Neural cell (in vitro differentiated cells): Measurements from ENCODE around the gene SLCO1B3. TPM values are rescaled to one million over a fixed set of nuclear protein-coding genes. Genes with fewer than 3 reads are reported as not detected.

Experiments
- H2AFZ ChIP-seq: fragments of 200-600, 300-800 bp; sonication (generic), shearing (Covaris generic); 2 replicates; pipeline ENCODE4 v1.6.0; 2014; ENCODE audit warnings: low read depth, mild to moderate bottlenecking, antibody characterized with exemption, low read length, moderate library complexity
- H3F3A ChIP-seq: fragments of 200-600 bp; shearing (Covaris generic); 2 replicates; pipeline ENCODE4 v1.6.1; 2016; ENCODE audit warnings: mild to moderate bottlenecking, moderate library complexity, mixed read lengths, antibody characterized with exemption, low read length; ENCODE audit not compliant: insufficient read depth, poor library complexity, severe bottlenecking
- H3K27ac ChIP-seq: fragments of 200-600, 300-800 bp; sonication (generic), shearing (Covaris generic); 2 replicates; pipeline ENCODE4 v1.5.1; 2014; ENCODE audit warnings: mild to moderate bottlenecking, low read length, moderate library complexity
- H3K27me3 ChIP-seq: fragments of 300-800, 200-600 bp; sonication (generic), shearing (Covaris generic); 2 replicates; pipeline ENCODE4 v1.6.0; 2014; ENCODE audit warnings: mild to moderate bottlenecking, low read depth, low read length, moderate library complexity; ENCODE audit not compliant: insufficient read depth
- H3K36me3 ChIP-seq: fragments of 300-800, 200-600 bp; sonication (generic), shearing (Covaris generic); 2 replicates; pipeline ENCODE4 v1.5.1; 2014; ENCODE audit warnings: mild to moderate bottlenecking, antibody characterized with exemption, low read length, moderate library complexity; ENCODE audit not compliant: insufficient read depth
- H3K4me2 ChIP-seq: fragments of 300-800, 200-600 bp; sonication (generic), shearing (Covaris generic); 2 replicates; pipeline ENCODE4 v1.6.0; 2014; ENCODE audit warnings: mild to moderate bottlenecking, low read length
- H3K4me3 ChIP-seq: fragments of 300-800, 200-600 bp; sonication (generic), shearing (Covaris generic); 2 replicates; pipeline ENCODE4 v1.5.1; 2014; ENCODE audit warnings: mild to moderate bottlenecking, low read length, moderate library complexity
- H3K79me2 ChIP-seq: fragments of 200-600 bp; shearing (Covaris generic); replicated peaks from 2 replicates; pipeline ENCODE4 v1.6.0; 2014; ENCODE audit warnings: mild to moderate bottlenecking, low read length, moderate library complexity; ENCODE audit not compliant: insufficient read depth
- H3K9ac ChIP-seq: fragments of 300-800, 200-600 bp; sonication (generic), shearing (Covaris generic); 2 replicates; pipeline ENCODE4 v1.6.1; 2016; ENCODE audit warnings: mild to moderate bottlenecking, low read length, mixed read lengths
- H3K9me2 ChIP-seq: fragments of 200-600 bp; shearing (Covaris generic); 2 replicates; pipeline ENCODE4 v1.6.1; 2016; ENCODE audit warnings: mild to moderate bottlenecking, low read length, mixed read lengths; ENCODE audit not compliant: insufficient read depth
- H3K9me3 ChIP-seq: fragments of 200-600, 300-800 bp; sonication (generic), shearing (Covaris generic); 2 replicates; pipeline ENCODE4 v1.6.1; 2016; ENCODE audit warnings: mild to moderate bottlenecking, mixed run types, low read length, moderate library complexity, mixed read lengths
- H4K20me1 ChIP-seq: fragments of 200-600 bp; shearing (Covaris generic); 2 replicates; pipeline ENCODE4 v1.6.1; 2016; ENCODE audit warnings: mild to moderate bottlenecking, mixed run types; ENCODE audit not compliant: insufficient read depth
- EP300 ChIP-seq: fragments of 450-650 bp; conservative IDR thresholded peaks from 2 replicates; pipeline ENCODE4 v1.6.1; 2014; ENCODE audit warnings: antibody characterized with exemption, mild to moderate bottlenecking, moderate library complexity; ENCODE audit not compliant: poor library complexity, severe bottlenecking
- EZH2 ChIP-seq: fragments of 200-600, 300-800 bp; shearing (Covaris generic), sonication (generic); IDR thresholded peaks from 2 replicates; pipeline ENCODE4 v1.6.1; 2014; ENCODE audit warnings: antibody characterized with exemption, low read length, borderline replicate concordance, mild to moderate bottlenecking; ENCODE audit not compliant: insufficient read depth, poor library complexity, severe bottlenecking
- MXI1 ChIP-seq: fragments of 450-650 bp; conservative IDR thresholded peaks from 2 replicates; pipeline ENCODE4 v1.6.1; 2014; ENCODE audit warnings: antibody characterized with exemption, mild to moderate bottlenecking; ENCODE audit not compliant: poor library complexity, severe bottlenecking
- POLR2AphosphoS5 ChIP-seq: IDR thresholded peaks from 2 replicates; pipeline ENCODE4 v1.6.1; 2012
- RAD21 ChIP-seq: fragments of 450-650 bp; conservative IDR thresholded peaks from 2 replicates; pipeline ENCODE4 v1.6.1; 2014; ENCODE audit warnings: antibody characterized with exemption, mild to moderate bottlenecking, moderate library complexity
- SMC3 ChIP-seq: fragments of 450-650 bp; conservative IDR thresholded peaks from 2 replicates; pipeline ENCODE4 v1.6.1; 2014; ENCODE audit warnings: antibody characterized with exemption, mild to moderate bottlenecking, moderate library complexity; ENCODE audit not compliant: poor library complexity
- TAF1 ChIP-seq: IDR thresholded peaks from 2 replicates; pipeline ENCODE4 v1.6.1; 2012; ENCODE audit warnings: low read depth
- polyA plus RNA-seq: library from polyadenylated mRNA; depleted of rRNA; stranded (reverse); fragments of >200 nt; gene quantifications from 2 replicates; pipeline ENCODE4 v1.2.3, GENCODE V29; 2014
- TF ChIP-seq, protein P1 (sequence below): IDR thresholded peaks from 2 replicates; pipeline ENCODE4 v1.6.1; 2012; ENCODE audit warnings: borderline replicate concordance
- TF ChIP-seq, protein P2 (sequence below): fragments of 450-650 bp; IDR thresholded peaks from 2 replicates; pipeline ENCODE4 v1.5.1; 2014; ENCODE audit warnings: antibody characterized with exemption, mild to moderate bottlenecking, moderate library complexity; ENCODE audit not compliant: poor library complexity, severe bottlenecking

SLCO1B3 gene
- polyA plus RNA-seq, 1 donor from 2014 or later = not detected

DNA sequence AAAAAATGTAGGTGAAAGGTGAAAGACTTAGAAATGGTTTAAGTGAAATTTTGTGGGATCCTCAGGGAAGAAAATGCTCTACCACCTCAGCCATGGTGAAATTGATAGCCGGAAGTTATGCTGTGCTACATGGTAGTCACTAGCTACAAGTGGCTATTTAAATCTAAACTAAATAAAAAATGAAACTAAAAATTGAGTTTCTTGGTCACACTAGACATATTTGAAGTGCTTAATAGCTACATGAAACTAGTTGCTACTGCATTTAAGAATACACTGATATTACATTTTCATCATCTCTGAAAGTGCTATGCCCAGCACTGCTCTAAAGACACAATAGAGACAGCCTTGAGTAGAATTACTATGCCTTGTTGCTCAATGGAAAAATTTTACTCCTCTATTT is 10.3 kb upstream of the SLCO1B3 start:
- Histone ChIP-seq H3K27ac (no peak overlapping the region), H3K27me3 (no peaks in the 10 kb centered on the region), H3K9me2 (no peaks in the 10 kb centered on the region), H3K36me3 (no peaks in the 10 kb centered on the region), H3K9ac (no peak overlapping the region), H3K79me2 (no peaks in the 10 kb centered on the region), H4K20me1 (no peaks in the 10 kb centered on the region), H3F3A (no peaks in the 10 kb centered on the region), H3K9me3 (no peaks in the 10 kb centered on the region), H3K4me3 (no peak overlapping the region), H2AFZ (no peak overlapping the region), H3K4me2 (no peak overlapping the region)
- TF ChIP-seq EP300 (no peak), MXI1 (no peak), SMC3 (no peak), RAD21 (no peak), POLR2AphosphoS5 (no peak), TAF1 (no peak), EZH2 (no peak)
- TF ChIP-seq, protein P1, sequence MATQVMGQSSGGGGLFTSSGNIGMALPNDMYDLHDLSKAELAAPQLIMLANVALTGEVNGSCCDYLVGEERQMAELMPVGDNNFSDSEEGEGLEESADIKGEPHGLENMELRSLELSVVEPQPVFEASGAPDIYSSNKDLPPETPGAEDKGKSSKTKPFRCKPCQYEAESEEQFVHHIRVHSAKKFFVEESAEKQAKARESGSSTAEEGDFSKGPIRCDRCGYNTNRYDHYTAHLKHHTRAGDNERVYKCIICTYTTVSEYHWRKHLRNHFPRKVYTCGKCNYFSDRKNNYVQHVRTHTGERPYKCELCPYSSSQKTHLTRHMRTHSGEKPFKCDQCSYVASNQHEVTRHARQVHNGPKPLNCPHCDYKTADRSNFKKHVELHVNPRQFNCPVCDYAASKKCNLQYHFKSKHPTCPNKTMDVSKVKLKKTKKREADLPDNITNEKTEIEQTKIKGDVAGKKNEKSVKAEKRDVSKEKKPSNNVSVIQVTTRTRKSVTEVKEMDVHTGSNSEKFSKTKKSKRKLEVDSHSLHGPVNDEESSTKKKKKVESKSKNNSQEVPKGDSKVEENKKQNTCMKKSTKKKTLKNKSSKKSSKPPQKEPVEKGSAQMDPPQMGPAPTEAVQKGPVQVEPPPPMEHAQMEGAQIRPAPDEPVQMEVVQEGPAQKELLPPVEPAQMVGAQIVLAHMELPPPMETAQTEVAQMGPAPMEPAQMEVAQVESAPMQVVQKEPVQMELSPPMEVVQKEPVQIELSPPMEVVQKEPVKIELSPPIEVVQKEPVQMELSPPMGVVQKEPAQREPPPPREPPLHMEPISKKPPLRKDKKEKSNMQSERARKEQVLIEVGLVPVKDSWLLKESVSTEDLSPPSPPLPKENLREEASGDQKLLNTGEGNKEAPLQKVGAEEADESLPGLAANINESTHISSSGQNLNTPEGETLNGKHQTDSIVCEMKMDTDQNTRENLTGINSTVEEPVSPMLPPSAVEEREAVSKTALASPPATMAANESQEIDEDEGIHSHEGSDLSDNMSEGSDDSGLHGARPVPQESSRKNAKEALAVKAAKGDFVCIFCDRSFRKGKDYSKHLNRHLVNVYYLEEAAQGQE = no peak
- TF ChIP-seq, protein P2, sequence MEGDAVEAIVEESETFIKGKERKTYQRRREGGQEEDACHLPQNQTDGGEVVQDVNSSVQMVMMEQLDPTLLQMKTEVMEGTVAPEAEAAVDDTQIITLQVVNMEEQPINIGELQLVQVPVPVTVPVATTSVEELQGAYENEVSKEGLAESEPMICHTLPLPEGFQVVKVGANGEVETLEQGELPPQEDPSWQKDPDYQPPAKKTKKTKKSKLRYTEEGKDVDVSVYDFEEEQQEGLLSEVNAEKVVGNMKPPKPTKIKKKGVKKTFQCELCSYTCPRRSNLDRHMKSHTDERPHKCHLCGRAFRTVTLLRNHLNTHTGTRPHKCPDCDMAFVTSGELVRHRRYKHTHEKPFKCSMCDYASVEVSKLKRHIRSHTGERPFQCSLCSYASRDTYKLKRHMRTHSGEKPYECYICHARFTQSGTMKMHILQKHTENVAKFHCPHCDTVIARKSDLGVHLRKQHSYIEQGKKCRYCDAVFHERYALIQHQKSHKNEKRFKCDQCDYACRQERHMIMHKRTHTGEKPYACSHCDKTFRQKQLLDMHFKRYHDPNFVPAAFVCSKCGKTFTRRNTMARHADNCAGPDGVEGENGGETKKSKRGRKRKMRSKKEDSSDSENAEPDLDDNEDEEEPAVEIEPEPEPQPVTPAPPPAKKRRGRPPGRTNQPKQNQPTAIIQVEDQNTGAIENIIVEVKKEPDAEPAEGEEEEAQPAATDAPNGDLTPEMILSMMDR = no peak

DNA sequence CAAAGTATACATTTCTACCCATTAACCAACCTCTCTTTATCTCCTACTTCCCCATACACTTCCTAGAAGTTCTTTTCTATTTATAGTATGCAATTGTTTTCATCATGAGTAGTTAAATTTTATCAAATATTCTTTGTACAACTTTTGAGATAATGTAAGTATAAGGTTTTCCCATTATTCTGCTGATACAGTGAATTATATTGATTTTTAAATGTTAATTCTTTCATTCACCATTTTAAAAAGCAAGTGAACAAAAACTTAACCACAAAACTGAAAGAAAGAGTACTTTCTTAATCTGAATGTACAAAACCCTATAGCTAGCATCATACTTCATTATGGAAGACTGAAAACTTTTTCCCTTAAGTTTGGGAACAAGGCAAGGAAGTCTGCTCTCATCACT is 9.5 kb upstream of the SLCO1B3 start:
- TF ChIP-seq RAD21 = no peak
- no peak for TF ChIP-seq SMC3
- TF ChIP-seq EZH2 = no peak
- TF ChIP-seq TAF1 = no peak
- TF ChIP-seq, protein P2 = no peak
- TF ChIP-seq POLR2AphosphoS5 = no peak
- TF ChIP-seq EP300 = no peak
- no peak for TF ChIP-seq MXI1
- TF ChIP-seq, protein P1 = no peak
- Histone ChIP-seq H3K9me2 (no peaks in the 10 kb centered on the region), H3F3A (no peaks in the 10 kb centered on the region), H3K9me3 (no peaks in the 10 kb centered on the region), H3K79me2 (no peaks in the 10 kb centered on the region), H3K9ac (no peak overlapping the region), H3K36me3 (no peaks in the 10 kb centered on the region), H2AFZ (no peak overlapping the region), H3K4me2 (no peak overlapping the region), H3K4me3 (no peak overlapping the region), H4K20me1 (no peaks in the 10 kb centered on the region), H3K27me3 (no peaks in the 10 kb centered on the region), H3K27ac (no peak overlapping the region)
